Caco-2 (cell line): ENCODE results near the gene TMEM101. TPM values are rescaled to one million over a fixed set of nuclear protein-coding genes. Genes with fewer than 3 reads are reported as not detected.
"Not testable (repeated sequence)": the region's sequence is repeated elsewhere in the genome, so short reads cannot be mapped to it uniquely, and the experiment has no call there.

ENCODE experiments used
- BruUV-seq: library from RNA; stranded (reverse); fragments of 400-500 nt; replicated peaks from 2 replicates; lab custom pipeline; 2021; lab: Mats Ljungman, UMichigan
- CTCF ChIA-PET: fragments of 300-600 bp; sonication (Branson Sonifier 250); formaldehyde crosslinking; loops from one replicate; lab custom pipeline; 2022; ENCODE audit warnings: antibody characterized with exemption; lab: Charles Lee
- POLR2A ChIA-PET: fragments of 300-600 bp; sonication (Branson Sonifier 250); formaldehyde crosslinking; loops from one replicate; lab custom pipeline; 2022; ENCODE audit warnings: antibody characterized with exemption; lab: Charles Lee
- DNase-seq, 2 experiments: peaks; one replicate each; pipeline versions ENCODE4 v3.0.0 to v3.0.0-alpha.2; 2020 to 2022
- H3K27me3 ChIP-seq: replicated peaks from 2 replicates; pipeline ENCODE4 v1.6.0; 2011; ENCODE audit warnings: low read length; ENCODE audit not compliant: control insufficient read depth, insufficient read depth
- H3K36me3 ChIP-seq: 2 replicates; pipeline ENCODE4 v1.5.1; 2011; ENCODE audit warnings: low read length; ENCODE audit not compliant: control insufficient read depth, insufficient read depth
- H3K4me1 ChIP-seq: fragments of 250-450 bp; sonication (Bioruptor Pico); 2 replicates; pipeline ENCODE4 v1.5.1; 2020; ENCODE audit warnings: mild to moderate bottlenecking
- H3K4me3 ChIP-seq: 2 replicates; pipeline ENCODE4 v1.5.1; 2011; ENCODE audit warnings: low read depth, mild to moderate bottlenecking, control low read depth, low read length
- H3K9me3 ChIP-seq: fragments of 250-450 bp; sonication (Bioruptor Pico); 2 replicates; pipeline ENCODE4 v1.5.1; 2020; ENCODE audit warnings: mild to moderate bottlenecking, moderate library complexity
- H3K27ac Mint-ChIP-seq: one replicate; pipeline ENCODE4 v1.8.0; 2022; ENCODE audit warnings: mixed read lengths; ENCODE audit not compliant: unreplicated experiment
- H3K27me3 Mint-ChIP-seq: one replicate; pipeline ENCODE4 v1.8.0; 2022; ENCODE audit warnings: mixed read lengths; ENCODE audit not compliant: insufficient read depth, unreplicated experiment
- H3K36me3 Mint-ChIP-seq: one replicate; pipeline ENCODE4 v1.8.0; 2022; ENCODE audit warnings: mild to moderate bottlenecking, mixed read lengths; ENCODE audit not compliant: insufficient read depth, unreplicated experiment
- H3K4me1 Mint-ChIP-seq: one replicate; pipeline ENCODE4 v1.8.0; 2022; ENCODE audit warnings: low read depth, mixed read lengths; ENCODE audit not compliant: unreplicated experiment
- H3K4me3 Mint-ChIP-seq: one replicate; pipeline ENCODE4 v1.8.0; 2022; ENCODE audit warnings: mild to moderate bottlenecking, moderate library complexity, mixed read lengths; ENCODE audit not compliant: unreplicated experiment
- H3K9me3 Mint-ChIP-seq: one replicate; pipeline ENCODE4 v1.8.0; 2022; ENCODE audit warnings: mixed read lengths; ENCODE audit not compliant: unreplicated experiment
- intact Hi-C: fragments of 100-400 bp; cut with micrococcal nuclease; formaldehyde crosslinking; loops from one replicate; pipeline ENCODE4 v1.10.0; 2022; ENCODE audit not compliant: unreplicated experiment
- total RNA-seq: library from RNA; stranded (reverse); gene quantifications from 2 replicates; pipeline ENCODE4 v1.2.3, GENCODE V29; 2022
- TF ChIP-seq, protein P1 (sequence below), 2 experiments: fragments of 200-600 bp in 1 of 2; IDR thresholded peaks; 1 replicate in 1 of 2; 2 replicates in 1 of 2; pipeline versions ENCODE4 v1.5.1 to v1.8.0; 2011 to 2022; ENCODE audit warnings: antibody characterized with exemption in 1 of 2, control low read depth in 1 of 2, inconsistent platforms in 1 of 2, low read depth in 1 of 2, low read length in 1 of 2, mild to moderate bottlenecking in 1 of 2, moderate library complexity in 1 of 2; ENCODE audit not compliant: insufficient read depth in 1 of 2, severe bottlenecking in 1 of 2, unreplicated experiment in 1 of 2

Gene TMEM101
- total RNA-seq, 1 experiment from 2014 or later = 41.7 TPM

DNA sequence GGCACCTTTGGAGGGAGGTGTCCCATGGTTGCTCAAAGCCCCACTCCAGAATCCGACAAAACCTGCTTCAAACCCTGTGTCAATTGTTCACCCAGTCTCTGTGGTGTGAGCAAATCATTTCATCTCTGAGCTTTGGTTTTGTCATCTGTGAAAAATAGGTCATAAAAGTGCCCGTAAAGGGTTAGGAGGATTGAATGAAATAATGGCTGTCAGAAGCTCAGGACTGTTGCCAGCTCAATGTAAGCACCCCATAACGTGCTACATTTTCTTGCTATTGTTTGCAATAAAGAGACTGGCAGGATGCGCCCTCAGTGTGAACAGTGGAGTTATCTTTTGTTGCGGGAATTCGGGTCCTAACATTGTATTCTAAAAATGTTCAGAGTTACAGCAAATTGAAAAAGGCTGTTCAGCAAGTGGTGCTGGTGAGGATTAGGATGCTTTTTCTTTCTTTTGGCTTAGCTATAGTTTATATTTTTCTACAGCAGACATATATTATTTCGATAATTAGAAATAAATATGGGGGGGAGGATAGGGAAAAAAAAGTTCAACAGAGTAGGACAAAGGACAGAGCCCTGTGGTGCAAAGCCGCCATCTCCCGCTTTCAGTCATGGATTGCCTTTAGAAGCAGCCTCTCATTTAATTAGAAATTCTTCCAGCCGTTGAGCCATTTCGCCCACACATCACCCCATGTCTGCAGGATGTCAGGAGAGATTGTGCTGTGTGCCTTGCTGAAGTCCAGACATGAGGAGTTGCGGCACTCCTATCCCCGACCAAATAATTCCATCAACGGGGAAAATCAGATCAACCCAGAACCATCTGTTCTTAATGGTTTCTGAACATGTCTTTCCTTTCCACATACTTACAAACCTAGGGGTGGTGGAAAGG is 40.1 kb downstream of the TMEM101 start:
- no TSS peak for BruUV-seq
- no peaks in the 10 kb centered on the region for H3K4me1 Mint-ChIP-seq

DNA sequence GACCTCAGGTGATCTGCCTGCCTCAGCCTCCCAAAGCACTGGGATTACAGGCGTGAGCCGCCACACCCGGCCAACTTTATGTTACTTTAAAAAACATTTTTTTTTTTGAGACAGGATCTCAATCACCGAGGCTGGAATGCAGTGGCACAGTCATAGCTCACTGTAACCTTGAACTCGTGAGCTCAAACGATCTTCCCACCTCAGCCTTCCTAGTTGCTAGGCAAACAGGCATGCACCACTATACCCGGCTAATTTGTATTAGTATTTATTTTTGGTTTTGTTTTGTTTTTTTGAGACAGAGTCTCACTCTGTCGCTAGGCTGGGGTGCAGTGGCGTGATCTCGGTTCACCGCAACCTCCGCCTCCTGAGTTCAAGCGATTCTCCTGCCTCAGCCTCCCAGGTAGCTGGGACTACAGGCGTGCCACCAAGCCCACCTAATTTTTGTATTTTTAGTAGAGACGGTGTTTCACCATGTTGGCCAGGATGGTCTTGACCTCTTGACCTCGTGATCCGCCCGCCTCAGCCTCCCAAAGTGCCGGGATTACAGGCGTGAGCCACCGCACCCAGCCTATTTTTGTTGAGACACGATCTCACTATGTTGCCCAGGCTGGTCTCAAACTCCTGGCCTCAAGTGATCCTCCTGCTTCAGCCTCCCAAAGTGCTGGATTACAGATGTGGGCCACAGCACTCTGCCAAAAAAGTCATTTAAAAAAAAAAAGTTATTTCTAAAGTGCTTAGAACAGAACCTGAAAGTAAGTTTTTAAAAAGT is 42.1 kb downstream of the TMEM101 start:
- CTCF ChIA-PET = not testable (repeated sequence)
- peaks cover 16% of the 10 kb centered on the region for H3K27me3 Mint-ChIP-seq

More for the DNA sequence above, 40.1 kb downstream of the TMEM101 start:
- Histone ChIP-seq H3K27me3 (peaks cover 2% of the 10 kb centered on the region), H3K36me3 (no peaks in the 10 kb centered on the region), H3K4me3 (no peak overlapping the region), H3K9me3 (no peaks in the 10 kb centered on the region), H3K4me1 (no peaks in the 10 kb centered on the region)
- Mint-ChIP-seq H3K9me3 (no peaks in the 10 kb centered on the region), H3K4me3 (no peak overlapping the region), H3K27ac (no peak overlapping the region), H3K36me3 (no peaks in the 10 kb centered on the region), H3K27me3 (peaks cover 21% of the 10 kb centered on the region)
- no peak for DNase-seq
- TF ChIP-seq, protein P1, sequence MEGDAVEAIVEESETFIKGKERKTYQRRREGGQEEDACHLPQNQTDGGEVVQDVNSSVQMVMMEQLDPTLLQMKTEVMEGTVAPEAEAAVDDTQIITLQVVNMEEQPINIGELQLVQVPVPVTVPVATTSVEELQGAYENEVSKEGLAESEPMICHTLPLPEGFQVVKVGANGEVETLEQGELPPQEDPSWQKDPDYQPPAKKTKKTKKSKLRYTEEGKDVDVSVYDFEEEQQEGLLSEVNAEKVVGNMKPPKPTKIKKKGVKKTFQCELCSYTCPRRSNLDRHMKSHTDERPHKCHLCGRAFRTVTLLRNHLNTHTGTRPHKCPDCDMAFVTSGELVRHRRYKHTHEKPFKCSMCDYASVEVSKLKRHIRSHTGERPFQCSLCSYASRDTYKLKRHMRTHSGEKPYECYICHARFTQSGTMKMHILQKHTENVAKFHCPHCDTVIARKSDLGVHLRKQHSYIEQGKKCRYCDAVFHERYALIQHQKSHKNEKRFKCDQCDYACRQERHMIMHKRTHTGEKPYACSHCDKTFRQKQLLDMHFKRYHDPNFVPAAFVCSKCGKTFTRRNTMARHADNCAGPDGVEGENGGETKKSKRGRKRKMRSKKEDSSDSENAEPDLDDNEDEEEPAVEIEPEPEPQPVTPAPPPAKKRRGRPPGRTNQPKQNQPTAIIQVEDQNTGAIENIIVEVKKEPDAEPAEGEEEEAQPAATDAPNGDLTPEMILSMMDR (IDR thresholded peaks at IDR 0.05; ENCODE audit: insufficient read depth in 1 of 2, low read depth in 1 of 2, low read length in 1 of 2, severe bottlenecking in 1 of 2, unreplicated experiment in 1 of 2) = no peak
- ChIA-PET CTCF (no interaction called here), POLR2A (no interaction called here)
- intact Hi-C loops = no loop called here

DNA sequence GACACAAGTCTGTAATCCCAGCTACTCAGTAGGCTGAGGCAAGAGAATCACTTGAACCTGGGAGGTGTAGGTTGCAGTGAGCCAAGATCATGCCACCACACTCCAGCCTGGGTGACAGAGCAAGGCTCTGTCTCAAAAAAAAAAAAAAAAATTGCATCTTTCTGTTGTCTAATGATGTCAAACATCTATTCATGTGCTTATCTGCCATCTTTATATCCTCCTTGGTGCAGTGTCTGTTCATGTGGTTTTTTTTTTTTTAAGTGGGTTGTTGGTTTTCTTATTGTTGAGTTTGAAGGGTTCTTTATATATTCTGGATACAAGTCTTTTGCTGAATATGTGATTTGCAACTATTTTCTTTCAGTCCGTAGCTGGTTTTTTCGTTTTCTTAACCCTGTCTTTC is 43.3 kb downstream of the TMEM101 start:
- H3K4me3 ChIP-seq, intact Hi-C loops, H3K4me1 ChIP-seq, H3K9me3 Mint-ChIP-seq, H3K27ac Mint-ChIP-seq, H3K36me3 ChIP-seq, CTCF ChIA-PET, POLR2A ChIA-PET, DNase-seq, H3K4me3 Mint-ChIP-seq, H3K36me3 Mint-ChIP-seq, BruUV-seq, H3K9me3 ChIP-seq, H3K27me3 ChIP-seq, H3K4me1 Mint-ChIP-seq: not testable (repeated sequence)
- H3K27me3 Mint-ChIP-seq = peaks cover 13% of the 10 kb centered on the region

More for the DNA sequence above, 42.1 kb downstream of the TMEM101 start:
- DNase-seq, BruUV-seq, POLR2A ChIA-PET, H3K4me3 ChIP-seq, H3K4me1 Mint-ChIP-seq, H3K36me3 ChIP-seq, H3K9me3 ChIP-seq, H3K9me3 Mint-ChIP-seq, H3K27me3 ChIP-seq, H3K36me3 Mint-ChIP-seq, H3K27ac Mint-ChIP-seq, H3K4me3 Mint-ChIP-seq, intact Hi-C loops, H3K4me1 ChIP-seq: not testable (repeated sequence)

DNA sequence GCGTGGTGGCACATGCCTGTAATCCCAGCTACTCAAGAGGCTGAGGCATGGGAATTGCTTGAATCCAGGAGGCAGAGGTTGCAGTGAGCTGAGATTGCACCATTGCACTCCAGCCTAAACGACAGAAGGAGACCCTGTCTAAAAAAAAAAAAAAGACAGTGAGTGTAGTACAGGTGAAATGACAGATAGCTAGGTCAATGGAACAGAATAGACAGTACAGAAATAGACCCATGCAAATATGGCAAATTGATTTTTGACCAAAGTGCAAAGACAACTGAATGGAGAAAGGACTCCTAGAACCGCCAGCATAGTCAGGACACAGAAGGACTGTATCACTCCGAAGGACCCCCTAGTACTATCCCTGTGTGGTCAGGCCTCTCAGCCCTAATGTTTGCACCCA is 44.4 kb downstream of the TMEM101 start:
- DNase-seq = no peak
- H3K36me3 ChIP-seq = no peaks in the 10 kb centered on the region
- no peak overlapping the region for H3K27ac Mint-ChIP-seq
- no peak overlapping the region for H3K4me3 ChIP-seq
- H3K4me3 Mint-ChIP-seq = no peak overlapping the region
- H3K27me3 ChIP-seq = 0 out of 2 replicates have a peak, but pooled peaks cover 2% of the 10 kb centered on the region
- CTCF ChIA-PET = interaction anchor here (0.6 to 0.7 kb wide), 2 partner anchors 13 to 67 kb away, joined by 5 to 10 read pairs; no protein-coding TSS in a partner anchor
- H3K9me3 Mint-ChIP-seq = no peaks in the 10 kb centered on the region
- peaks cover 16% of the 10 kb centered on the region for H3K27me3 Mint-ChIP-seq
- intact Hi-C loops = no loop called here
- no peaks in the 10 kb centered on the region for H3K4me1 Mint-ChIP-seq
- TF ChIP-seq, protein P1 (IDR thresholded peaks at IDR 0.05; ENCODE audit: insufficient read depth in 1 of 2, low read depth in 1 of 2, low read length in 1 of 2, severe bottlenecking in 1 of 2, unreplicated experiment in 1 of 2) = no peak
- POLR2A ChIA-PET = no interaction called here
- no TSS peak for BruUV-seq
- no peaks in the 10 kb centered on the region for H3K36me3 Mint-ChIP-seq
- H3K4me1 ChIP-seq = no peaks in the 10 kb centered on the region
- no peaks in the 10 kb centered on the region for H3K9me3 ChIP-seq
